Measurements from ENCODE around the gene CYBC1. TPM values are rescaled to one million over a fixed set of nuclear protein-coding genes. Genes with fewer than 3 reads are reported as not detected.

The CYBC1 gene
- total RNA-seq, 4 donors from 2014 or later: 45.4 to 106 (median 86.4) TPM

DNA sequence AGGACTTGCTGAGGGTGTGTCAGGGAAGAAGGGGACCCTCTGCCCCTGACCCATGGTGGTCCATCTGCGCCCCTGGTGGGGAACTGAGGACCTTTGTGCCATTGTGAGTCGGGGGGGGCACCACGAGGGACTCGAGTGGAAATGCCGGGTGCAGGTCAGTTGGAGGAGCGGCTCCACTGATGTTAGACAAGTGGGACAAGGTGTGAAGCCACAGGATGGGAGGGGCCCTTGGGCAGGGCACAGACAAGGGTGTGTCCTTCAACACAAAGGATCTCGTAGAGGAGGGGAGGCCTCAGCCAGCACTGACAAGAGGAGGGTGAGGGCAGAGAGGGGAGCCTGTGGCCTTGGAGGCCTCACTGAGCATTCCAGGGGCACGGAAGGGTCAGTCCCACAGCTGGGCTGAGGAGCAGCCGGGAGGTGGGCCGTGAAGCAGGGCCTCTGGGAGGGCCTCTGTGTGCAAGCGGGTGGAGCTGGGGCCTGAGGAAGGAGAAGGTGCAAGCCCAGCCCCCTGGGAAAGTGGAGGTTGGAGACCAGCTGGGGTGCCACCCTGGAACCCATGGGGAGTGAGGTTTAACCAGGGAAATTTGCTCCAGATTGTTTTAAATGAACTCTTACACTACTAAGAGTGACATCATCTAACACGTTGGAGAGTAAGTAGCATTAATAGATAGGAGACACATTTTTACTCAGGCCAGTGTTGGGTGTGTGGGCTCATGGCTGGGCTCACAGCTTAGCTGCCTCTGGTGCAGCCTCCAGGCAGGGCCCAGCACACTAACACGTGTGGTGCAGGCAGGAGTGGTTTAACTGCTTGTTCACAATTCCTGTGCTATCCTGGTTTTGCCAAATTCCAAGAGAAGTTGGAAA lies 35.9 kb upstream of the CYBC1 start:
- no peak overlapping the region for H3K4me3 ChIP-seq
- H3K27ac ChIP-seq: peak overlapping the region in 2 of 4 donors; percentile 8 to 43
- H3K9me3 ChIP-seq: no peaks in the 10 kb centered on the region
- TF ChIP-seq, protein P1, sequence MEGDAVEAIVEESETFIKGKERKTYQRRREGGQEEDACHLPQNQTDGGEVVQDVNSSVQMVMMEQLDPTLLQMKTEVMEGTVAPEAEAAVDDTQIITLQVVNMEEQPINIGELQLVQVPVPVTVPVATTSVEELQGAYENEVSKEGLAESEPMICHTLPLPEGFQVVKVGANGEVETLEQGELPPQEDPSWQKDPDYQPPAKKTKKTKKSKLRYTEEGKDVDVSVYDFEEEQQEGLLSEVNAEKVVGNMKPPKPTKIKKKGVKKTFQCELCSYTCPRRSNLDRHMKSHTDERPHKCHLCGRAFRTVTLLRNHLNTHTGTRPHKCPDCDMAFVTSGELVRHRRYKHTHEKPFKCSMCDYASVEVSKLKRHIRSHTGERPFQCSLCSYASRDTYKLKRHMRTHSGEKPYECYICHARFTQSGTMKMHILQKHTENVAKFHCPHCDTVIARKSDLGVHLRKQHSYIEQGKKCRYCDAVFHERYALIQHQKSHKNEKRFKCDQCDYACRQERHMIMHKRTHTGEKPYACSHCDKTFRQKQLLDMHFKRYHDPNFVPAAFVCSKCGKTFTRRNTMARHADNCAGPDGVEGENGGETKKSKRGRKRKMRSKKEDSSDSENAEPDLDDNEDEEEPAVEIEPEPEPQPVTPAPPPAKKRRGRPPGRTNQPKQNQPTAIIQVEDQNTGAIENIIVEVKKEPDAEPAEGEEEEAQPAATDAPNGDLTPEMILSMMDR (IDR thresholded peaks at IDR 0.05): no peak
- no peak for TF ChIP-seq EP300 (IDR thresholded peaks at IDR 0.05)
- TF ChIP-seq POLR2A (IDR thresholded peaks at IDR 0.05): no peak
- 63 to 70% methylated on average over 13 of the region's 13 CpGs for WGBS, 2 donors
- peaks cover 0 to 15% (median 0%) of the 10 kb centered on the region in 4 donors for H3K4me1 ChIP-seq
- H3K27me3 ChIP-seq: no peaks in the 10 kb centered on the region
- peaks cover 7 to 82% (median 16%) of the 10 kb centered on the region in 3 donors for H3K36me3 ChIP-seq
- no peak for DNase-seq (ENCODE audit: low spot score in 2 of 2)

DNA sequence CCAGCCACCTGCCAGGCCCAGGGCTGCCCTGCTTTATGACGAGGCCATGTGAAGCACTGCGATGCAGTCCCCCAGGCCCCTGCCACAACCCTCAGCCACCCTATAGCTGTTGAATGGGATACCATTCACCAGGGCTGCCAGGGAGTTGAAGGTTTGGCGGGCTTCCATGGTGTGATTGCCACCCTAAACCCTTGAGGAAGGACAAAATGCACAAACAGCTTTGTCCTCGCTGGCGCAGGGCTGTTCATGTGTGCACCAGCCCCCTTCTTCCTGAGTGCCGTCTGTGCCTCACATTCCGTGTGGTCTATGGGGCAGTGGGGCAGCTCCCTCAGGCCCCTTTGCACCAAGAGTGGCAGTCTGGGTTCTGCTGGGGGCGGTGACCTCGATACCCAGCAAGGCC lies 33.3 kb upstream of the CYBC1 start:
- no peak for TF ChIP-seq POLR2A (IDR thresholded peaks at IDR 0.05)
- TF ChIP-seq, protein P1 (IDR thresholded peaks at IDR 0.05): no peak
- TF ChIP-seq EP300 (IDR thresholded peaks at IDR 0.05): no peak
- H3K36me3 ChIP-seq: peaks cover 7 to 100% (median 24%) of the 10 kb centered on the region in 3 donors
- WGBS, 2 donors: 80 to 85% methylated on average over 6 to 9 of the region's 9 CpGs

DNA sequence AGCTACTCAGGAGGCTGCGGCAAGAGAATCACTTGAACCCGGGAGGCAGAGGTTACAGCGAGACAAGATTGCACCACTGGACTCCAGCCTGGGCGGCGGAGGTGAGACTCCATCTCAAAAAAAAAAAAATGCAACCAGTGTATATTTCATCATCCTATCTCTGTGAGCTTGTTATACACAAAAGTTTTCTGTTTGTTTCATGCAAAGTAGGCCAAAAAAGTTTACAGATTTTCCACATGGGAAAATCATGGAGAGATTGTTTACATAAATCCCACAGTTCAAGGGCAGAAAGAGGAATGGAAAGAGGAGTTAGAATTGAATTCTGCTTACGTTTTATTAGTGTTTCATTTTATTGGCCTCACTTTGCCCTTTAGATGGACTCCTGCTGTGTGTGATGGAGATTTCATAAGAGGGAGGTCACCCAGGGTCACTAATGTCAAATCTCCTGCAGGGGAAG lies 32.7 kb upstream of the CYBC1 start:
- H3K4me3 ChIP-seq: no peak overlapping the region
- peaks cover 0 to 9% (median 0%) of the 10 kb centered on the region in 4 donors for H3K4me1 ChIP-seq
- TF ChIP-seq, protein P1 (IDR thresholded peaks at IDR 0.05): no peak
- no peak for TF ChIP-seq EP300 (IDR thresholded peaks at IDR 0.05)
- TF ChIP-seq POLR2A (IDR thresholded peaks at IDR 0.05): no peak
- no peaks in the 10 kb centered on the region for H3K27me3 ChIP-seq
- no peaks in the 10 kb centered on the region for H3K9me3 ChIP-seq
- no peak for DNase-seq (ENCODE audit: low spot score in 2 of 2)
- H3K27ac ChIP-seq: no peak overlapping the region
- WGBS, 2 donors: 79 to 87% methylated on average over 6 of the region's 6 CpGs
- peaks cover 7 to 100% (median 28%) of the 10 kb centered on the region in 3 donors for H3K36me3 ChIP-seq

More for the DNA sequence above, 33.3 kb upstream of the CYBC1 start:
- Histone ChIP-seq H3K4me1 (peaks cover 0 to 9% (median 0%) of the 10 kb centered on the region in 4 donors), H3K27me3 (no peaks in the 10 kb centered on the region), H3K4me3 (no peak overlapping the region), H3K9me3 (no peaks in the 10 kb centered on the region), H3K27ac (no peak overlapping the region)
- no peak for DNase-seq (ENCODE audit: low spot score in 2 of 2)

DNA sequence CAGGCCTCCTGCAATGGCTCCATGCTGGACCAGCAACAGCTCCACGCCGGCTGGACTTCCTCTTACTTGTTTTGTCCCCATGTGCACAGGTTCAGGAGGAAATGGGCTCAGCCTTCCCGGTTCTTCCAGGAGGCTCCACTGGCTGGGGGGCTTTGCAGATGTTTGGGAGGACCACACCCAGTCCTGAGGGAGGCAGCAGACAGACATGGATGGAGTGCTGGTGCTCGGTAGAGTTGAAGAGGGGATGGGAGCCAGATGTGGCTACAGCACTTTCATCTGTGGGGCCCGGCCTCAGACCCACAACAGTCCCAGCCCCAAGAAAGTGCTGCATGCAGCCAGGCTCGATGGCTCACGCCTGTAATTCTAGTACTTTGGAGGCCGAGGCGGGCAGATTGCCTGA lies 29.8 kb upstream of the CYBC1 start:
- Histone ChIP-seq H3K27ac (no peak overlapping the region), H3K36me3 (peaks cover 4 to 100% (median 19%) of the 10 kb centered on the region in 3 donors)
- WGBS, 2 donors: 70 to 72% methylated on average over 6 to 8 of the region's 9 CpGs

More for the DNA sequence above, 29.8 kb upstream of the CYBC1 start:
- no peak for DNase-seq (ENCODE audit: low spot score in 2 of 2)
- TF ChIP-seq, protein P1 (IDR thresholded peaks at IDR 0.05): no peak
- TF ChIP-seq EP300 (IDR thresholded peaks at IDR 0.05) (no peak), POLR2A (IDR thresholded peaks at IDR 0.05) (no peak)
- H3K4me1 ChIP-seq: no peaks in the 10 kb centered on the region
- no peaks in the 10 kb centered on the region for H3K9me3 ChIP-seq
- no peaks in the 10 kb centered on the region for H3K27me3 ChIP-seq
- no peak overlapping the region for H3K4me3 ChIP-seq

Measured in tibial nerve (tissue), 4 donors.